Prostate gland (tissue), 2 donors: Measurements from ENCODE around the gene SLC35D1.

Experiments
- POLR2A ChIP-seq: fragments of 450-650 bp; IDR thresholded peaks from one replicate; pipeline ENCODE4 v1.6.1; 2016; ENCODE audit warnings: antibody characterized with exemption, mild to moderate bottlenecking
- POLR2AphosphoS5 ChIP-seq: sonication (generic); formaldehyde crosslinking; IDR thresholded peaks from one replicate; pipeline ENCODE4 v1.6.1; 2017; ENCODE audit warnings: antibody characterized with exemption
- TF ChIP-seq, protein P1 (sequence below), 4 experiments: fragments of 200-600 bp in 2 of 4; fragments of 450-650 bp in 2 of 4; sonication (generic) in 2 of 4; IDR thresholded peaks; 1 replicate in 3 of 4; 2 replicates in 1 of 4; pipeline ENCODE4 v1.5.1; 2016 to 2019; ENCODE audit warnings: antibody characterized with exemption in 4 of 4, mild to moderate bottlenecking in 2 of 4, moderate library complexity in 2 of 4

- TF ChIP-seq, protein P1, sequence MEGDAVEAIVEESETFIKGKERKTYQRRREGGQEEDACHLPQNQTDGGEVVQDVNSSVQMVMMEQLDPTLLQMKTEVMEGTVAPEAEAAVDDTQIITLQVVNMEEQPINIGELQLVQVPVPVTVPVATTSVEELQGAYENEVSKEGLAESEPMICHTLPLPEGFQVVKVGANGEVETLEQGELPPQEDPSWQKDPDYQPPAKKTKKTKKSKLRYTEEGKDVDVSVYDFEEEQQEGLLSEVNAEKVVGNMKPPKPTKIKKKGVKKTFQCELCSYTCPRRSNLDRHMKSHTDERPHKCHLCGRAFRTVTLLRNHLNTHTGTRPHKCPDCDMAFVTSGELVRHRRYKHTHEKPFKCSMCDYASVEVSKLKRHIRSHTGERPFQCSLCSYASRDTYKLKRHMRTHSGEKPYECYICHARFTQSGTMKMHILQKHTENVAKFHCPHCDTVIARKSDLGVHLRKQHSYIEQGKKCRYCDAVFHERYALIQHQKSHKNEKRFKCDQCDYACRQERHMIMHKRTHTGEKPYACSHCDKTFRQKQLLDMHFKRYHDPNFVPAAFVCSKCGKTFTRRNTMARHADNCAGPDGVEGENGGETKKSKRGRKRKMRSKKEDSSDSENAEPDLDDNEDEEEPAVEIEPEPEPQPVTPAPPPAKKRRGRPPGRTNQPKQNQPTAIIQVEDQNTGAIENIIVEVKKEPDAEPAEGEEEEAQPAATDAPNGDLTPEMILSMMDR (IDR thresholded peaks at IDR 0.05) = no peak
- no peak for TF ChIP-seq POLR2A
- TF ChIP-seq POLR2AphosphoS5 = no peak
Measured at GRCh38 chr1:67029472-67029871, 24.5 kb downstream of the SLC35D1 start.
